SW480 (cell line): ENCODE results near the gene FRRS1.
"Not testable (repeated sequence)": the region's sequence is repeated elsewhere in the genome, so short reads cannot be mapped to it uniquely, and the experiment has no call there.

ENCODE experiments used
- DNase-seq: peaks from one replicate; pipeline ENCODE4 v3.0.0-alpha.2; 2016; ENCODE audit warnings: low spot score

Gene FRRS1, protein sequence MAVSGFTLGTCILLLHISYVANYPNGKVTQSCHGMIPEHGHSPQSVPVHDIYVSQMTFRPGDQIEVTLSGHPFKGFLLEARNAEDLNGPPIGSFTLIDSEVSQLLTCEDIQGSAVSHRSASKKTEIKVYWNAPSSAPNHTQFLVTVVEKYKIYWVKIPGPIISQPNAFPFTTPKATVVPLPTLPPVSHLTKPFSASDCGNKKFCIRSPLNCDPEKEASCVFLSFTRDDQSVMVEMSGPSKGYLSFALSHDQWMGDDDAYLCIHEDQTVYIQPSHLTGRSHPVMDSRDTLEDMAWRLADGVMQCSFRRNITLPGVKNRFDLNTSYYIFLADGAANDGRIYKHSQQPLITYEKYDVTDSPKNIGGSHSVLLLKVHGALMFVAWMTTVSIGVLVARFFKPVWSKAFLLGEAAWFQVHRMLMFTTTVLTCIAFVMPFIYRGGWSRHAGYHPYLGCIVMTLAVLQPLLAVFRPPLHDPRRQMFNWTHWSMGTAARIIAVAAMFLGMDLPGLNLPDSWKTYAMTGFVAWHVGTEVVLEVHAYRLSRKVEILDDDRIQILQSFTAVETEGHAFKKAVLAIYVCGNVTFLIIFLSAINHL

DNA sequence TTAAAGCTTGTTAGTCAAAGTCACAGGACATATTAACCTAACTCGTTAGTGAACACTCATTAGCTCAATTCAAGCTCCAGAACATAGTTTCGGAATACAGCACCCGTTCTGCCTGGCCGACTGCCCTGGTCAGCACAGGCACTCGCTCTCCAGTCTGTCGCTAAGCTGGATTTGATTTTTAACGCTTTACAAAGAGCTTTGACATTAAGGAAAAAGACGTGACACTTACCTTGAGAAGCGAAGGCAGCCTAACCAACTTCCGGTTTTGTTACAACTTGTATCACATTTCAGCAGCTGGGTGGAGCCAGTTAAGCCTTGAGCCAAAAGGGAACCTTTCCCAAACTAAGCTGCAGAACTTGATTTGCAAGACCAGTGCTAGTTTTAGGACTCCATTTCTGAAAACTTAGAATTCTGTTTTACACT lies at the start of gene FRRS1:
Gene FRRS1, minus strand, starts transcription at position 258 of the 423 bp plus-strand sequence. CDS start 17,867 bp downstream, outside the sequence.
- peak; percentile 73 for DNase-seq

DNA sequence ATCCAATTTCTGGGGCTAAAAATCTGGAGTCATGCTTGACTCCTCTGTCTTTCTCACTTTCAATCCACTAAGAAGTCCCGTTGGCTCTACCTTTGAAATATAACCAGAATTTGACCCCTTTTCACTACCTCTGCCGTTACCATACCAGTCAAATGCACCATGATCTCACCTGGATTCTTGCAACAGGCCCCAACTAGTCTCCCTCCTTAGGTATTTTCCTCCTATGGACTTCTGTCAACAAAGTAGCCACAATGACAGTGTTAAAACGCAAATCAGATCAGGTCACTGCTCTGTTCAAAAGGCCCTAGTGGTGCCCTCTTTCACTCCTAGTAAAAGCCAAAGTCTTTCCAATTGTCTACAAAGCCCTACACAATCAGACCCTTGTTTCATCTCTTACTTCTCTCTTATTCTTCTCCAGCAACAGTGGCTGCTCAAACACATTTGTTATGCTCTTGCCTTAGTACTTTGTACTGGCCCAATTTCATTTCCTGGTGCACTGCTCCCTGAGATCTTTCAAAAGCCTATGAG lies 48.0 kb upstream of the FRRS1 start:
- no peak for DNase-seq

GRCh38 chr1:99811747-99812146 lies 45.3 kb upstream of the FRRS1 start:
- DNase-seq = no peak

DNA sequence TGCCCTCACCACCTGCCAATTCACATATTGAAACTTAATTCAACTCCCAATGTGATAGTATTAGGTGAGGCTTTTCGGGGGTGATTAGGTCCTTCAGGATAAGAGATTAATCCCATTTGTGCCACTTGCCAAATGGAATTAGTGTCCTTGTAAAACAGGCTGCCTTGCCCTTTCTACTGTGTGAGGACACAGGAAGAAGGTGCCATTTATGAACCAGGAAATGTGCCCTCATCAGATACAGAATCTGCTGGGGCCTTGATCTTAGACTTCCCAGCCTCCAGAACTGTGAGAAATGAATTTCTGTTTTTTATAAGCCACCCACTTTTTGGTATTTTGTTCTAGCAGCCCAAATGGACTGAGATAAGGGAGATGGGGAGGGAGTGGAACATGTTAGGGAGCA lies 44.6 kb upstream of the FRRS1 start:
- no peak for DNase-seq

- peak; percentile 85 for DNase-seq
Observed at GRCh38 chr1:99808391-99809115, 42.1 kb upstream of the FRRS1 start.

- no peak for DNase-seq
Observed at GRCh38 chr1:99806882-99807281, 40.4 kb upstream of the FRRS1 start.

DNA sequence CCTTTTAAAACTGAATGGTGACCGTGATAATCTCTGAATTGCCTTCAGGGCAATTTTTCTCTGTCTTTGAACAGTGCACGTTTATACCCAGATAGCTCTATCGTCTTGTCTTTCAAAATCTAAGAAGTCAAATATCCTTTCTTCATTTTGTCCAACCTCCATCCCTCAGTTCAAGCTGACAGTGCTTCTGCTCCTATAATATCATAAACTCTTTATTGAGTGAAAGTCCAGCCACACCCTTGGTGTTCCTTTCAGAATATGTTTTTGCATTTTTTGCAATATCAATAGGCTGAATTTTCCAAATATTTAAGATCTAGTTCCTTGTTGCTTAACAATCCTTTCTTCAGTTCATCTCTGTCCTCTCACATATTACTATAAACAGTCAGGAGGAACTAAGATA lies 35.1 kb upstream of the FRRS1 start:
- DNase-seq = no peak

DNA sequence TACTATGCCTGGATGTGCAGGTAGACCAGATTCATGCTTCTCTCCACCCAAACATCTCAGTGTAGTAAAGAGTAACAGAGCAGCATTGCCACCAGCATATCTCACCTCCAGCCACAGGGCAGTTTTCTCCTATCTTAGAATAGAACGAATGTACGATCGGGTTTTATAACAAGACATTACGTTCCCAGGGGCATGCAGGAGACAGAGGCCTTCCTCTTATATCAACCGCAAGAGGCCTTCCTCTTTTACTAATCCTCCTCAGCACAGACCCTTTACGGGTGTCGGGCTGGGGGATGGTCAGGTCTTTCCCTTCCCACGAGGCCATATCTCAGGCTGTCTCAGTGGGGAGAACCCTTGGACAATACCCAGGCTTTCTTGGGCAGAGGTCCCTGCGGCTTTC lies 27.4 kb upstream of the FRRS1 start:
- DNase-seq = not testable (repeated sequence)

- no peak for DNase-seq
Observed at GRCh38 chr1:99789715-99790114, 23.3 kb upstream of the FRRS1 start.

GRCh38 chr1:99788896-99789295 lies 22.5 kb upstream of the FRRS1 start:
- DNase-seq = no peak

- no peak for DNase-seq
Observed at GRCh38 chr1:99786751-99787501, 20.5 kb upstream of the FRRS1 start.

- DNase-seq = no peak
Observed at GRCh38 chr1:99784809-99785255, 18.4 kb upstream of the FRRS1 start.

GRCh38 chr1:99784143-99784542 lies 17.7 kb upstream of the FRRS1 start:
- DNase-seq = no peak

GRCh38 chr1:99782920-99783319 lies 16.5 kb upstream of the FRRS1 start:
- DNase-seq = no peak

DNA sequence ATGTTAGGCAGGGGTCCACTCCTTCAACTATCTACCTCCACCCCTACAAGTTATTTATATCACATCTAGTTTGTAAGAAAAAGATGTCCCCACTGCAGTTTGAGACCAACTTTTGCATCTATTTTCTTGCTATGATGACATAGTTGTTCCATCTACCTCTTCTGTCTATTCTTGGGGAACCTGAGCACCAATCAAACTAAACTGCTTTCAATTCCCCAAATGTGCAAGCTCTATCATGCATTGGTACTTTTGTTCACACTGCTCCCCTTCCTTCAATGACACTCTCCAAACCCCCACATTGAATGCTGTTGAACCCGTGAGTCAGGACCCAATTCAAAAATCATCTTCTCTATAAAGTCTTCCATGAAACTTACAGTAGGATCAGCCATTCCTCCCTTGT lies 16.0 kb upstream of the FRRS1 start:
- no peak for DNase-seq

DNA sequence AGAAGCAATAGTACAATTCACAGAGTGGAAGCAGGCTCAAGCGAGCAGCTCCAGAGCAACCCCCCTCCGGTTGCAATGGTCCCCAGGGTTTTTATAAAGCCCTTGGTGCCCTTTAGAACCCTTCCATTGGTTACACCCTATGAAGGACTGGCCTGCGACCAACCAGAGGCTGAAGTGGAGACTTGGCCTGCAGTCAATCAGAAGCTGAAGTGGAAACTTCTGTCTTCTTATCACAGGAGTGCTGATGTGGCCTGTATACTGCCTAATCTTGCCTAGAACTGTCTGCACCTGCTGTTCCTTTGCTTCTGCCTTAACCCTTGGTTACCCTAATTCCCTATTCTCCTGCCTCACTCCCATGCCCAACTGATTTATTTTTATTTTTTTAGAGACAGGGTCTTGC lies 15.4 kb upstream of the FRRS1 start:
- no peak for DNase-seq

DNA sequence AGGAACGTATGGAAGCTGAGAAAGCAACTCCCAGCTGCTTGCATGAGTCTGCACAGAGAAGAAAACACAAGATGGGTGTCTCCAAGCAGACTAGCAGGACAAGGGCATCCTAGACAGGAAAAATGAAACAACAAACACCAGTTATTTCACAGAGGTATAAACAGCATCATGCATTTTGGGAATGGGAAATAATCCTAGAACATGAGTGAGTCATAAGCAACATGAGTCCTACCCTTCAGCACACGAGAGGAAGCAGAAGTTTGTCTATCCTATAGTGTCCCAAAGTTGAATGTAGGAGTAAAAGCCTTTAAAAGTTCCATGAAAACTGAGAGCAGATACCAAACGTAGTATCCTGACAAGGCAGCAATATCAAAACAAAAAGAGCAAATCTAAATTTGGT lies 11.3 kb upstream of the FRRS1 start:
- no peak for DNase-seq

DNA sequence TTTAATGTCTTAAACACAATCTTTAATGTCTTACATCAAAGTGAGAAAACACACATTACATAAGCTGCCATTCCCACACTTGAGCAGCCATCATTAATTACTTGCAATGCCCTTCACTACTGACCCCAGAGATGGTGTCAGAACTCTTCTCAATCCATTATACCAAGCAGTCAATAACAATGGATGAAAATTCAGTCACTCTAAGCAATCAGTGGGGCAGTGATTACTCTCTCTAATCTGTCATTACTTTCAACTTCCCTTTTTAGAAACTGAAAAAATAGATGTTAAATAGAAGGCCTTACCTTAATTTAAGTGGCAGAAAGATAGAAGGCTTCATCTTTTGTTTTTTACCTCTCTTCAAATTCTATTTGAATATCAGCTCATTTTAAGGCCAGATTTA lies 9.7 kb upstream of the FRRS1 start:
- no peak for DNase-seq

GRCh38 chr1:99772809-99773208 lies 6.4 kb upstream of the FRRS1 start:
- no peak for DNase-seq

- no peak for DNase-seq
Observed at GRCh38 chr1:99771513-99771918, 5.1 kb upstream of the FRRS1 start.

DNA sequence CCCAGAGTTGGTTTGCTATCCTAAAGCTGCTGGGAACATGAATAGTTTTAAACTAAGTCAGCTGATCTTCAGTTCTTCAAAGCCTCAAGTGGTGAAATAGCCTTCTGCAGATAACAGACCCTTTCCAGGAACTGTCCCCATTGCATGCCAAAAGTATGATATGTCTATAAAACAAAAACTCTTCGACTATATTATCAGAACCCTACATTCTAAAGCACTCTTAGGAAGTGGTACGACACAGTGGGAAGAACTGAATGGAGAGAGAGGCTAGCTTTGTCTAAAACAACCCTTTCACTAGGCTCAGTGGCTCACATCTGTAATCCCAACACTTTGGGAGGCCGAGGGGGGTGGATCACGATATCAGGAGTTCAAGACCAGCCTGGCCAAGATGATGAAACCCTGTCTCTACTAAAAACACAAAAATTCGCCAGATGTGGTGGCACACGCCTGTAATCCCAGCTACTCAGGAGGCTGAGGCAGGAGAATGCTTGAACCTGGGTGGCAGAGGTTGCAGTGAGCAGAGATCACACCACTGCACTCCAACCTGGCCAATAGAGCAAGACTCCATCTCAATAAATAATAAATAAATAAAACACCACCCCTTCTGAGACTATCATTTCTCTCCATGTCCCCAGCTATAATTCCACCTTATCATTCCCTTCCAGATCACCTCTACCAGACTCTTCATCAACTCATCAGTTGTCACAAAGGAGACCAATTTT lies 2.2 kb upstream of the FRRS1 start:
- no peak for DNase-seq
